HFFc6 (cell line): ENCODE data around the gene FARSB. TPM values are rescaled to one million over a fixed set of nuclear protein-coding genes. Genes with fewer than 3 reads are reported as not detected.

Source experiments
- DNase-seq: peaks from one replicate; pipeline ENCODE4 v3.0.0-alpha.2; 2018
- H3K27ac Mint-ChIP-seq: 2 replicates; pipeline ENCODE4 v1.8.0; 2020; ENCODE audit warnings: mild to moderate bottlenecking, mixed read lengths
- H3K27me3 Mint-ChIP-seq: 2 replicates; pipeline ENCODE4 v1.8.0; 2021; ENCODE audit warnings: mild to moderate bottlenecking, moderate library complexity, mixed read lengths; ENCODE audit not compliant: insufficient read depth
- H3K36me3 Mint-ChIP-seq: 2 replicates; pipeline ENCODE4 v1.8.0; 2021; ENCODE audit warnings: low read depth, mixed read lengths
- H3K4me1 Mint-ChIP-seq: 2 replicates; pipeline ENCODE4 v1.8.0; 2020; ENCODE audit warnings: low read depth, mixed read lengths
- H3K4me3 Mint-ChIP-seq: 2 replicates; pipeline ENCODE4 v1.8.0; 2020; ENCODE audit warnings: mild to moderate bottlenecking, moderate library complexity, mixed read lengths
- H3K9me3 Mint-ChIP-seq: 2 replicates; pipeline ENCODE4 v1.8.0; 2020; ENCODE audit warnings: mild to moderate bottlenecking, mixed read lengths
- CTCF ChIP-seq: fragments of 200-600 bp; sonication (generic); IDR thresholded peaks from 2 replicates; pipeline ENCODE4 v1.5.0; 2021; ENCODE audit warnings: antibody characterized with exemption, mild to moderate bottlenecking
- total RNA-seq, 6 experiments: library from RNA; stranded (reverse); fragmentation: NEBNext Ultra II Directional; extraction: Animal tissue kit (Norgen Biotek cat#: 25700); gene quantifications; 2 replicates in 1 of 6; 3 replicates in 5 of 6; pipeline ENCODE4 v1.2.3, GENCODE V29; 2021

Gene FARSB
- total RNA-seq, 6 experiments from 2014 or later, result 42.5 to 55.9 (median 51.9) TPM

- Mint-ChIP-seq H3K4me1 (peaks cover 9% of the 10 kb centered on the region), H3K27ac (no peak overlapping the region), H3K36me3 (peaks cover 6% of the 10 kb centered on the region; the same call in 1 of the 2 replicates), H3K4me3 (no peak overlapping the region), H3K27me3 (no peaks in the 10 kb centered on the region; the same call in 1 of the 2 replicates), H3K9me3 (no peaks in the 10 kb centered on the region)
- peak; percentile 86 for TF ChIP-seq CTCF
- DNase-seq, result peak; percentile 31
These were observed 42.1 kb downstream of the FARSB start for GRCh38 chr2:222613715-222614331.

GRCh38 chr2:222611684-222612083 is 44.2 kb downstream of the FARSB start:
- DNase-seq, result no peak
- peaks cover 9% of the 10 kb centered on the region for H3K4me1 Mint-ChIP-seq

GRCh38 chr2:222610746-222611145 is 45.1 kb downstream of the FARSB start:
- peaks cover 11% of the 10 kb centered on the region; the same call in 1 of the 2 replicates for H3K36me3 Mint-ChIP-seq
- TF ChIP-seq CTCF, result no peak
- H3K9me3 Mint-ChIP-seq, result no peaks in the 10 kb centered on the region
- peaks cover 9% of the 10 kb centered on the region for H3K4me1 Mint-ChIP-seq
- peak; percentile 25 for DNase-seq
- H3K27me3 Mint-ChIP-seq, result no peaks in the 10 kb centered on the region; the same call in 1 of the 2 replicates
- no peak overlapping the region for H3K4me3 Mint-ChIP-seq
- no peak overlapping the region for H3K27ac Mint-ChIP-seq

More at GRCh38 chr2:222611684-222612083, 44.2 kb downstream of the FARSB start:
- no peaks in the 10 kb centered on the region for H3K9me3 Mint-ChIP-seq
- H3K27ac Mint-ChIP-seq, result no peak overlapping the region
- no peaks in the 10 kb centered on the region; the same call in 1 of the 2 replicates for H3K27me3 Mint-ChIP-seq
- no peak overlapping the region for H3K4me3 Mint-ChIP-seq
- peaks cover 11% of the 10 kb centered on the region; the same call in 1 of the 2 replicates for H3K36me3 Mint-ChIP-seq
- TF ChIP-seq CTCF, result no peak

- Mint-ChIP-seq H3K9me3 (no peaks in the 10 kb centered on the region), H3K4me1 (peaks cover 14% of the 10 kb centered on the region), H3K36me3 (peaks cover 11% of the 10 kb centered on the region; the same call in 1 of the 2 replicates), H3K27me3 (no peaks in the 10 kb centered on the region; the same call in 1 of the 2 replicates), H3K4me3 (no peak overlapping the region), H3K27ac (no peak overlapping the region)
- no peak for TF ChIP-seq CTCF
- DNase-seq, result peak; percentile 35
These were observed 46.5 kb downstream of the FARSB start for GRCh38 chr2:222609381-222609780.

DNA sequence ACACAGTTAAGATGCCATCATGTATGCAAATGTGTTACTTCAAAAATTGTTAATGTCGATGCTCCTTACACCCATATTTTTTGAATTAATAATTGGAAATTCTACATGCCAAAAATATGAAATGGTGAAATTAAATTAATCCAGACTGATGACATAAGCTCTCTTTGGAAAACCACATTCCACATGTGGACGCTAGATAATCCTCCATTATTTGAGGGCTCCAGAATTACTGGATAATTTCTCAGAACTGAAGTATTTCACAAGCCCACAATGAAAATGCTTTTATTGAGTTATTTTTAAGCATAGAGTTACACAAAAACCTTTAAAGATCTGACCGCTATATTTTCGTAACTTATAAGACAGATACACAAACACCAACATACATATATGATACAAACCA is 47.8 kb downstream of the FARSB start:
- H3K4me1 Mint-ChIP-seq, result peaks cover 14% of the 10 kb centered on the region
- no peaks in the 10 kb centered on the region for H3K9me3 Mint-ChIP-seq
- no peak for TF ChIP-seq CTCF
- no peak for DNase-seq
- H3K4me3 Mint-ChIP-seq, result no peak overlapping the region
- H3K27me3 Mint-ChIP-seq, result peaks cover 2% of the 10 kb centered on the region
- peaks cover 11% of the 10 kb centered on the region; the same call in 1 of the 2 replicates for H3K36me3 Mint-ChIP-seq
- no peak overlapping the region for H3K27ac Mint-ChIP-seq
